ENCODE measurements around the gene LMNTD1.

DNA sequence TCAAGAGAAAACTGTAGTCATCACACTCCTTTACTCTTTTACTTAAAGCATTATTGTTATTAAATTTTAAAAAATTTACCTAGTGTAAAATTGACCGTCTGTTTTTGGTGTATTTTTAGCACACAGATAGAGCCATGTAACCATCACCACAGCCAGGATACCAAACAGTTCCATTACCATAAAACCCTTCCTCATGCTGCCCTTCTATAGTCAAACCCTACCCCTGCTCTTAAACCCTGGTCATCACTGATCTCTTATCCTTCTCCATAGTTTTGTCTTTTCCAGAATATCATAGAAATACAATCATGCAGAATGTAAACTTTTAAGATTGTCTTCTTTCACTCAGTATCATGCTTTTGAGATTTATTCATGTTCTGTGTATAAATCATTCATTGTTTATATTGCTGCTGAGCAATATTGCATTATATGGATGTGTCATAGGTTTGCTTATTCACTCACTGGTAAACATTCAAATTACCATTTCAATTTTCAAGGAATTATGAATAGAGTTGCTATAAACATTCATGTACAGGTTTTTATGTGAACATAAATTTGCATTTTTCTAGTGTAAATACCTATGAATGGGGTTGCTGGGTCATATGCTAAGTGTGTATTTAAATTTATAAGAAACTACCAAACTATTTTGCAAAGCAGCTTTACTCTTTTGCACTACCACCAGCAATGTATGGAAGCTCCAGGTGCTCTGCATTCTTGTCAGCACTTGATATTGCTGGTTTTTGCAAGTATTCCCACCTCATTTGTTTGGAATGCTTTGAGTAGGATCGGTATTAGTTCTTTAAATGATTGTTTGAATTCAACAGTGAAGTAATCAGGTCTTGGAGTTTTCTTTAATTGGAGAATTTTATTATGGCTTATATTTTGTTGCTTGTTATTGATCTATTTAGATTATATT lies 125.5 kb downstream of the LMNTD1 start:
- TF ChIP-seq CTCF (IDR thresholded peaks at IDR 0.05), result no peak
- no peak for TF ChIP-seq POLR2A (IDR thresholded peaks at IDR 0.05)
